Hepatocyte (in vitro differentiated cells): ENCODE data around the gene UNC13A. TPM values are rescaled to one million over a fixed set of nuclear protein-coding genes. Genes with fewer than 3 reads are reported as not detected.

Experiments
- DNase-seq: peaks from one replicate; pipeline ENCODE4 v3.0.0-alpha.2; 2016; ENCODE audit warnings: low spot score
- H2AFZ ChIP-seq: fragments of 200-600 bp; sonication (generic); 2 replicates; pipeline ENCODE4 v1.6.0; 2016; ENCODE audit warnings: antibody characterized with exemption, mild to moderate bottlenecking
- H3K27ac ChIP-seq: fragments of 200-600 bp; sonication (generic); 2 replicates; pipeline ENCODE4 v1.5.1; 2016; ENCODE audit warnings: mild to moderate bottlenecking
- H3K27me3 ChIP-seq: fragments of 200-600 bp; sonication (generic); 2 replicates; pipeline ENCODE4 v1.6.1; 2016
- H3K36me3 ChIP-seq: fragments of 200-600 bp; sonication (generic); replicated peaks from 2 replicates; pipeline ENCODE4 v1.5.1; 2016; ENCODE audit warnings: low read depth; ENCODE audit not compliant: insufficient read depth
- H3K4me1 ChIP-seq: fragments of 200-600 bp; sonication (generic); 2 replicates; pipeline ENCODE4 v1.5.1; 2016; ENCODE audit warnings: mild to moderate bottlenecking, moderate library complexity; ENCODE audit not compliant: insufficient read depth
- H3K4me2 ChIP-seq: fragments of 200-600 bp; sonication (generic); 2 replicates; pipeline ENCODE4 v1.6.0; 2016
- H3K4me3 ChIP-seq: fragments of 200-600 bp; sonication (generic); 2 replicates; pipeline ENCODE4 v1.5.1; 2016; ENCODE audit warnings: mild to moderate bottlenecking
- H3K79me2 ChIP-seq: fragments of 200-600 bp; sonication (generic); 2 replicates; pipeline ENCODE4 v1.6.0; 2017; ENCODE audit warnings: mild to moderate bottlenecking
- H3K9me2 ChIP-seq: fragments of 200-600 bp; sonication (generic); replicated peaks from 2 replicates; pipeline ENCODE4 v1.6.0; 2017; ENCODE audit warnings: mild to moderate bottlenecking; ENCODE audit not compliant: insufficient read depth
- H3K9me3 ChIP-seq: fragments of 200-600 bp; sonication (generic); 2 replicates; pipeline ENCODE4 v1.5.1; 2016; ENCODE audit warnings: low read depth, mild to moderate bottlenecking
- H4K20me1 ChIP-seq: fragments of 200-600 bp; sonication (generic); 2 replicates; pipeline ENCODE4 v1.6.0; 2016; ENCODE audit warnings: mild to moderate bottlenecking; ENCODE audit not compliant: insufficient read depth, poor library complexity, severe bottlenecking
- EZH2 ChIP-seq: fragments of 200-600 bp; sonication (generic); IDR thresholded peaks from 2 replicates; pipeline ENCODE4 v1.6.1; 2016; ENCODE audit warnings: antibody characterized with exemption, mild to moderate bottlenecking, borderline replicate concordance
- EZH2phosphoT487 ChIP-seq: fragments of 200-600 bp; sonication (generic); IDR thresholded peaks from one replicate; pipeline ENCODE4 v1.6.1; 2018; ENCODE audit warnings: antibody characterized with exemption, mild to moderate bottlenecking, low read depth, moderate library complexity; ENCODE audit not compliant: unreplicated experiment, severe bottlenecking
- WGBS: methylation state at CpG from one replicate; pipeline ENCODE4 v1.1.6; 2016; ENCODE audit warnings: low lambda C conversion rate; ENCODE audit errors: missing lambda C conversion rate; 5-methylcytosine and 5-hydroxymethylcytosine counted together
- polyA plus RNA-seq: library from polyadenylated mRNA; unstranded; fragments of >200 nt; fragmentation: Nextera tagmentation; extraction: Ambion mirVana; gene quantifications from 2 replicates; pipeline ENCODE4 v1.2.1, GENCODE V29; 2016
- total RNA-seq: library from RNA; depleted of rRNA; stranded (reverse); fragments of >200 nt; gene quantifications from 2 replicates; pipeline ENCODE4 v1.2.3, GENCODE V29; 2014
- TF ChIP-seq, protein P1 (sequence below): fragments of 200-600 bp; sonication (generic); IDR thresholded peaks from 2 replicates; pipeline ENCODE4 v1.5.1; 2016; ENCODE audit warnings: antibody characterized with exemption, mild to moderate bottlenecking; ENCODE audit not compliant: poor library complexity

Gene UNC13A
- total and polyA plus RNA-seq, 2 experiments from 2014 or later, result 0.10 TPM; not detected in 1

DNA sequence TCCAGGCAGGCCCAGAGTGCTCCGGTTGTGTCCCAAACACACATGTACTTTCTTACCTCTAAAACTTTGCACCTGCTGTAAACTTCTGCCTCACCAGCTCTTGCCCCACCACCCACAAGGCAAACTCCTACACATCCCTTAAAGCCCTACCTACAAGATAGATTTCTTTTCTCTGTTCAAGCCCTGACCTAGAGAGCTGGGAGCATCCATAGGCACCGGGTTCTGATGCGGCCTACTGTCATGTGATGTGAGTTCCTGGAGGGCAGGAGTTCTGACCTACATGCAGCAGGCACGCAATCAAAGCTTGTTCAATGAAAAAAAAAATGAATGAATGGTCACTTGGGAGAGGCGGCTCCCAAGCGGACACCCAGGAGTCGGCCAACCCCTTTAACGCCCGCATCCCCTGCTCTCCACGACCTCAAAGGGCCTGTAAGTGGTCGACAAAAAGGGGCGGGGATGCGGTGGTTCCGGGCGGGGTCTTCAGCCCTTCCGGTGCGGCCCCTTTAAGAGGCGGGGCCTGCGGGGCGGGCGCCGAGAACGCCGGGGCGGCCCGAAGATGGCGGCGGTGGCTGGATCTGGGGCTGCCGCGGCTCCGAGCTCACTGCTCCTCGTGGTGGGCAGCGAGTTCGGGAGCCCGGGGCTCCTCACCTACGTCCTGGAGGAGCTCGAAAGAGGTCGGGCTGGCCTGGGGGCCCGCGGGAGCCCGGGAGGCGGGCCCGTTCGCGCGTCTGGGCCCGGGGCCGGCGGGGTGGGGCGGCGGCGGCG is 31.0 kb upstream of the UNC13A start, which contains the start of gene MAP1S:
Gene MAP1S, plus strand, starts transcription at position 534 of the 765 bp plus-strand sequence. Its CDS starts 23 bp downstream, at position 557.
- no peaks in the 10 kb centered on the region for H3K27me3 ChIP-seq
- H3K4me1 ChIP-seq, result peaks cover 12% of the 10 kb centered on the region
- H3K79me2 ChIP-seq, result peaks cover 26% of the 10 kb centered on the region
- no peaks in the 10 kb centered on the region for H3K9me2 ChIP-seq
- H3K4me3 ChIP-seq, result peak within 1 kb of the TSS; percentile 99
- H3K9me3 ChIP-seq, result no peaks in the 10 kb centered on the region
- peak; percentile 84 for DNase-seq
- 3% methylated on average over 39 of the region's 53 CpGs for WGBS
- TF ChIP-seq EZH2phosphoT487, result no peak
- TF ChIP-seq, protein P1, sequence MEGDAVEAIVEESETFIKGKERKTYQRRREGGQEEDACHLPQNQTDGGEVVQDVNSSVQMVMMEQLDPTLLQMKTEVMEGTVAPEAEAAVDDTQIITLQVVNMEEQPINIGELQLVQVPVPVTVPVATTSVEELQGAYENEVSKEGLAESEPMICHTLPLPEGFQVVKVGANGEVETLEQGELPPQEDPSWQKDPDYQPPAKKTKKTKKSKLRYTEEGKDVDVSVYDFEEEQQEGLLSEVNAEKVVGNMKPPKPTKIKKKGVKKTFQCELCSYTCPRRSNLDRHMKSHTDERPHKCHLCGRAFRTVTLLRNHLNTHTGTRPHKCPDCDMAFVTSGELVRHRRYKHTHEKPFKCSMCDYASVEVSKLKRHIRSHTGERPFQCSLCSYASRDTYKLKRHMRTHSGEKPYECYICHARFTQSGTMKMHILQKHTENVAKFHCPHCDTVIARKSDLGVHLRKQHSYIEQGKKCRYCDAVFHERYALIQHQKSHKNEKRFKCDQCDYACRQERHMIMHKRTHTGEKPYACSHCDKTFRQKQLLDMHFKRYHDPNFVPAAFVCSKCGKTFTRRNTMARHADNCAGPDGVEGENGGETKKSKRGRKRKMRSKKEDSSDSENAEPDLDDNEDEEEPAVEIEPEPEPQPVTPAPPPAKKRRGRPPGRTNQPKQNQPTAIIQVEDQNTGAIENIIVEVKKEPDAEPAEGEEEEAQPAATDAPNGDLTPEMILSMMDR, result no peak
- peak within 1 kb of the TSS; percentile 63 for H2AFZ ChIP-seq
- H3K27ac ChIP-seq, result peak within 1 kb of the TSS; percentile 8
- no peaks in the 10 kb centered on the region for H3K36me3 ChIP-seq
- H4K20me1 ChIP-seq, result peaks cover 15% of the 10 kb centered on the region
- peak within 1 kb of the TSS; percentile 98 for H3K4me2 ChIP-seq

DNA sequence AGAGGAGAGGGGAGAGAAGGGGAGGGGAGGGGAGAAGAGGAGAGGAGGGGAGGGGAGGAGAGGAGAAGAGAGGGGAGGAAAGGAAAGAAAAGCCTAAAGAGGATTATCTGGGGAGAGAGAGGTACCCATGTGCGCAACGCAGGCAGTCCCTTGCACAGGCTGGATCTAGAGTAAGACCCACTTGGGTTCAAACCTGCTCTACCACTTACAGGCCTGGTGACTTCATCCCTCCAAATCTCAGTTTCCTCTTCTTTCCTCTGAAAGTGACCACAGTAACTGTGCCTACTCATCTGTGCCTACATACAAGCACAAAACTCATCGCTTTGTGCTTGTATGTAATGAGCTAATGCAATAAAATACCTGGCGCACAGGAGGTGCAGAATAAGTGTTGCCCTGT is 30.4 kb upstream of the UNC13A start:
- no peak for DNase-seq
- Histone ChIP-seq H3K4me1 (peaks cover 12% of the 10 kb centered on the region), H4K20me1 (peaks cover 15% of the 10 kb centered on the region), H3K4me3 (no peak overlapping the region), H2AFZ (no peak overlapping the region), H3K4me2 (peak overlapping the region; percentile 77), H3K79me2 (peaks cover 26% of the 10 kb centered on the region), H3K9me2 (no peaks in the 10 kb centered on the region), H3K9me3 (no peaks in the 10 kb centered on the region), H3K36me3 (no peaks in the 10 kb centered on the region), H3K27me3 (no peaks in the 10 kb centered on the region), H3K27ac (peak overlapping the region; percentile 8)
- TF ChIP-seq EZH2phosphoT487 (no peak), EZH2 (no peak)
- TF ChIP-seq, protein P1, result no peak
- 92% methylated on average over 4 of the region's 4 CpGs for whole genome bisulfite sequencing

DNA sequence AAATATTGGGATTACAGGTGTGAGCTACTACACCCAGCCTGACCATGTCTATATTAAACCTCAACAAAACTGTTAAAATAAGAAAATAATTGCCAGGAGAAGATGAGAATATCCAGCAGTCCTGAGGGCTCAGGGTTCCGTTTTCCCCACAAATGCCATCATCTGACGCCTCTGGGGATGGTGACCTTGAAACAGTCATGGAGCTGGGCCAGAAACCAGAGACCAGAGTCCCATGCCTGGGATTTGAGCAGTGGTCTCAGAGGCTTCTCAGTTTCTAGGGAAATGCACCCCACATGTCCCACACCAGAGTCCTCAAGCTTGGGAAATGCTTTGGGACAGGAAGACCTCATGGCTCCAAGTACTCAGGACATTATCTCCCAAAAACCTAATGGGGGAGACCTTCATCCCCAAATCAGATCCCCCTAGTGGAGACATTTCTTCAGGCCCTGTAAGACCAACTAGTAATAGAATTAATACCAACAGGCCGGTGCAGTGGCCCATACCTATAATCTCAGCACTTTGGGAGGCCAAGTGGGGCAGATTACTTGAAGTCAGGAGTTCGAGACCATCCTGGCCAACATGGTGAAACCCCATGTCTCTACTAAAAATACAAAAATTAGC is 28.3 kb upstream of the UNC13A start:
- Histone ChIP-seq H3K4me3 (no peak overlapping the region), H2AFZ (no peak overlapping the region), H3K9me2 (no peaks in the 10 kb centered on the region), H3K36me3 (no peaks in the 10 kb centered on the region), H3K27me3 (no peaks in the 10 kb centered on the region), H4K20me1 (peaks cover 15% of the 10 kb centered on the region), H3K9me3 (no peaks in the 10 kb centered on the region), H3K4me1 (peaks cover 12% of the 10 kb centered on the region), H3K4me2 (no peak overlapping the region), H3K27ac (no peak overlapping the region), H3K79me2 (peaks cover 19% of the 10 kb centered on the region)
- WGBS, result 86% methylated on average over 4 of the region's 4 CpGs
- DNase-seq, result no peak
- TF ChIP-seq, protein P1, result no peak
- TF ChIP-seq EZH2, result no peak
- no peak for TF ChIP-seq EZH2phosphoT487
